ENCODE data around the gene SLC41A3.
"Not testable (repeated sequence)": the region's sequence is repeated elsewhere in the genome, so short reads cannot be mapped to it uniquely, and the experiment has no call there.

SLC41A3 gene

GRCh38 chr3:126080970-126081369, 3.0 kb downstream of the SLC41A3 start:
- no peak for DNase-seq

DNA sequence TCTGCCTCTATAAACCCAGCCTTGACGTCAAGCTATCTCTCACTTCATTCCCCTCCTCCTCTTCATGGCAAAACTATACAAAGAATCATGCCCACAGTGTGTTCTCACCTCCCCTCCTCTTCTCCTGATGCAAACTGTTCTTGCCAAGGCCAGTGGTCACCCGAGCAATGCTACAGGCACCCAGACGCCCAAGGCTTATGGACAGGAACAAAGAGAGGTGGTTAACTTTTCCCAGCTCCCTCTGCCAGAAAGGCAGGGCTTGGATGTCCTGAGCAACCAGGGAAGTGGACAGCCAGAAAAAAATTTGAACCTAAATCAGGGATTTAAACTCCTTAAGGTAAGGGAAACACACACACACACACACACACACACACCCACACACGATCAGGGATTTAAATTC, 5.1 kb downstream of the SLC41A3 start:
- DNase-seq: no peak

GRCh38 chr3:126077754-126078153, 6.2 kb downstream of the SLC41A3 start:
- no peak for DNase-seq

DNA sequence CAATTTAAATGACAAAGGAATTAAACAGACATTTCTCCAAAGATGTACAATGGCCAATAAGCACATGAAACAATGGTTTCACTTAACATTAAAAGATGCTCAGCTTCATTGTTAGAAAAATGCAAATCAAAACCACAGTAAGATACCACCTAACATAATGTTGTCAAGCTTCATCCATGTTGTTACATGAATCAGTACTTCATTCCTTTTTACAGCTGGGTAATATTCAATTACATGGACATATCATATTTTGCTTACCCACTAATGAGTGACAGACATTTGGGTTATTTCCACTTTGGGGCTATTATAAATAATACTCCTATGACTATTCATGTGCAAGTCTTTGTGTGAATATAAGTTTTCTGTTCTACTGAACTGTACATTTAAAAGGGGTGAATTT, 7.8 kb downstream of the SLC41A3 start:
- no peak for DNase-seq

- DNase-seq: no peak
Observed at GRCh38 chr3:126070146-126070545, 13.8 kb downstream of the SLC41A3 start.

DNA sequence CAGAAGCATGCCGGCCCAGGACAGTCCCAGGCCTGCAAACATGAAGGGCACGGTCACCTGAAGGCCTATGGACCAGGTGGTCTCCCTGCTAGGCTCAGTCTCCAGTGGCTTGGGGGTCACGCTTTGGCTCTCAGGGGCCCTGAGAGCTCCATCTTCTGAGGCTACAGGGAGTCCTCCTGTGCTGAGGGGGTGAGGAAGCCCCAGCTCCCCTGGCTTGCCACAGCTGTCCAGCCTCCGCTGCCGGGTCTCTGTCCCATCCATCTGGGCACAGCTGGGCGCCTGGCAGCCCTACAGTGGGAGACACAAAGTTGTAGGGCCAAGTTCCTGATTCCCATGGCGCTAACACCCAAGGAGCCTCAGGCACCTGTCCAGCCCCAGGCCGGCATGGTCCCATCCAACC, 16.0 kb downstream of the SLC41A3 start:
- DNase-seq: no peak

- DNase-seq: not testable (repeated sequence)
Observed at GRCh38 chr3:126066676-126067075, 17.2 kb downstream of the SLC41A3 start.

DNA sequence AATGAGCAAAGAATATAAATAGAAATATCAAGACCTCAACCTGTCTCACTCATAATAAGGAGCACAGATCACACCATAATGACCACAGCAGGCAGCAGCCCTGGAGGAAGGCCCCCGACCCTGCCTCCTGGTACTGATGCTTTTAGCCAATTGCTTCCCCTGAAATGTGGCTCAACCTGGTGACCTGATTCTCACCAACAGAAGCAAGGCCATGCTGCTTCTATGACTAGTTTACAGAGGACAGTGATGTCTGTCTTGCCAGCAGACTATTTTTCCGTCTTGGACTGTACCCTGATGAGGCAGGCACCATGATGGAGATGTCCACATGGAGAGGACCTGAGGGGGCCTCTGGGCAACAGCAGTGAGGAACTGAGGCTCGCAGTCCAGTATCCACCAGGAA, 18.0 kb downstream of the SLC41A3 start:
- no peak for DNase-seq

DNA sequence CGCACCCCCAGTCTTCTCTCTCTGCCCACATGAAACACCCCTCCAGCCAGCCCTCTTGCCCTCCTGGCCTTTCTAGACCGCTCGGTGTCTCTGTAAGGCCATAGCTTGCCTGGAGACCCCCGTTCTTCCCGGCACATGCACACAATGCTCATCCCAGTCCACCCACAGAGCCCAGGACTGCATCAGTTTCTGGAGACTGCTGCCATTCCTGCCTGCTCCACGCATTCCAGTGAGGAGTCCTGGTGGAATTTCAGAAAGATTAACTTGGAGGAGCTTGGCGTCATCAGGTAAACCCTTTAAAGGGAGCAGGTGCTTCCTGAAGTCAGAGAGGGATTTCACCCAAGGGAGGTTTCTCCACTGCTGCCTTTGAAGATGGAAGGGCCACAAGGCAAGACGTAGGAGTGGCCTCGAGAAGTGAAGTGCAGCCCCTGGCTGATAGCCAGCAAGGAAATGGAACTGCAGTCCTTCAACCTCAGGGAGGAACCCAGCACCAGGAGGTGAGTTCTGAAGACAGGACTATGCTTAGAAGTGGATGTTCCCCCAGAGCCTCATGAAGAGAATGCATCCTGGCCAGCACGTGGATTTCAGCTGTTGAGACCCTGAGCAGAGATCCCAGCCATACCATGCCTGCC, 19.2 kb downstream of the SLC41A3 start:
- DNase-seq: no peak

- DNase-seq: no peak
Observed at GRCh38 chr3:126063358-126063965, 20.5 kb downstream of the SLC41A3 start.

DNA sequence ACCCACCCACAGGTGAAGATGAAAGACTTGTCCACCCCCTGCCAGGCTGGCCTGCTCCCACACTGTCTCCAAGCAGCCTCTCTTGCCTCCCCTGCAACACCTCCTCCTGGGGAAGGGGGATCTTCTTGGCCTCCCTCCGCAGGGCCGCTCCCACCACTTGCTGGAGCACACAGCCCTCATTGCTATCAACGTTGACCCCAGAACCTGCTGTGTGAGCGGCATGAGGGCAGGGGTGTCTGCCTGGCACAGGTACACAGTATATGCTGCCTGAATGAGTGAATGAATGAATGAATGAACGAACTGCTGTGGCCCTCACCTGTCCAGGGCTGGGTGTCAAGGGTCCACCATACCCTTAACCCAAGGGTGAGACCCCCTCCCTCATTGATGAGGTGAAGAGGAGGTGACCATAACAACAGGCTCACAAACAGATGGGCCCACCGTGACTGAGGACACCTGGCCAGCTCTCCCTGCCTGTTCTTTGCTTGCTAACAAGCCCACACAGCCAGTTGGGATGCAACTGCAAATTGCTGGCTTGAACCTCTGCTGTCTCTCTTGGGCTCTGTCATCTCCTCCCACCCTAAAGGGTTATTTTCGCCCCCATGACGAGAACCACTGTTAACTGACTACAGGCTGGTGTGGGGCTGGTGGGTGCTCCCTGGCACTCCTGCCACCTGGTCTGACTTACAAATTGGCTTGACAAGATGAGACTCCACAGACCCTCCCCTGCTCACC, 22.5 kb downstream of the SLC41A3 start:
- no peak for DNase-seq

DNA sequence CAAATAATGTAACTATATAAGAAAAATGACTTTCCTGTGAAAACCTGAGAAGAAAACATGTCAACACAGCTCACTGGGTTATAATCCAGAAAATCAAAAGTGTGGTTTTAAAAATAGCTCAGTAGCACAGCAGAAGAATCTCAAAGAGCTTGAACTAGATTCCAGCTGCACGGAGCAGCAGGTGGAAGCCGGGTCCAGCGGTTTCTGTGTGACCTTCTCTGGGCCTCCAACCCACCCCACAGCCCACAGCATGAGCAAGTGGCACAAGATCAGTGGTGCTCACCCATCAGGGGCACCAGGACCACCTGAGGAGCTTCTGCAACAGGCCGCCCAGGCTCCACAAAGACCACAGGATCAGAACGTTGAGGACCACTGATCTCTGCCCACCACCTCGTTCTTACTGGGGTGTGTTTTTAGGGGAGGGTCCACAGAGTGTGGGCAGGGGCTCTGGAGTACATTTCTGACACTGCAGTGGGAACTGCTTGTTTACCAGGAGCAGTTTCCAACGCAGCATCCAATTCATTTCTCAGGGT, 23.2 kb downstream of the SLC41A3 start:
- DNase-seq: no peak

- DNase-seq: no peak
Observed at GRCh38 chr3:126058666-126059065, 25.3 kb downstream of the SLC41A3 start.

DNA sequence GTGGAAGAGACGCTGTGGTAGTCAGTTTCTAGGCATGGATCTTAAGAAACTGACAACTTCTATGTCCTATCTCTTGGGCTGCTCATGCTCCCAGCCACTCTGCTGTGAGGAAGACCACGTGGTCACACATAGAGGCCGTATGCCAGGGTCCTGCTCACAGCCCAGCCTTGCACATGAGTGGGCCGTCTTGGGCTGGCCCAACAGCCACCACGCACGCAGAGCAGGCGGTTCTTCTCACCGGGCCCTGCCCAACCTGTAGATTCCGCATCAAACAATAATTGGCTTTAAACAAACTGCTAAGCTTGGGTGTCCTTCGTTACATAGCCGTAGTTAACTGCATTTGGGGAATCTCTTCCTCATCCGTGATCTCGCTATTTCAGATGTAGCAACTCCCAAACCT, 26.0 kb downstream of the SLC41A3 start:
- no peak for DNase-seq

DNA sequence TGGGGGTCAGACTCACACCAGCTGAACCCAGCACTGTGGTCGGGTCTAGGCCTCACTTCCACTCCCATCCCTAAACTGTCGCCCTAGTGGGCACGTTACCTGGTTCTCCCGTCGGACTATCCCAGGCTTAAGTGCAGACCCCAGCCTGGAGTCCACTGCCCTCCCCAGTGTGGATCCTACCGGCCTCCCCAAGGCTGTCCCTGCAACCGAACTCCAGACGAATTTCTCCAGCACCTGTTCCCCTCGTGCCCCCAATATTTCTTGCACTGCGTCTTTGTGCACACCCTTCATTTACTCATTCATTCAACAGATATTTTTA, 26.5 kb downstream of the SLC41A3 start:
- DNase-seq: no peak

GRCh38 chr3:126056681-126057500, 27.0 kb downstream of the SLC41A3 start:
- DNase-seq: no peak

- no peak for DNase-seq
Observed at GRCh38 chr3:126056088-126056487, 27.8 kb downstream of the SLC41A3 start.

- no peak for DNase-seq
Observed at GRCh38 chr3:126054870-126055269, 29.1 kb downstream of the SLC41A3 start.

DNA sequence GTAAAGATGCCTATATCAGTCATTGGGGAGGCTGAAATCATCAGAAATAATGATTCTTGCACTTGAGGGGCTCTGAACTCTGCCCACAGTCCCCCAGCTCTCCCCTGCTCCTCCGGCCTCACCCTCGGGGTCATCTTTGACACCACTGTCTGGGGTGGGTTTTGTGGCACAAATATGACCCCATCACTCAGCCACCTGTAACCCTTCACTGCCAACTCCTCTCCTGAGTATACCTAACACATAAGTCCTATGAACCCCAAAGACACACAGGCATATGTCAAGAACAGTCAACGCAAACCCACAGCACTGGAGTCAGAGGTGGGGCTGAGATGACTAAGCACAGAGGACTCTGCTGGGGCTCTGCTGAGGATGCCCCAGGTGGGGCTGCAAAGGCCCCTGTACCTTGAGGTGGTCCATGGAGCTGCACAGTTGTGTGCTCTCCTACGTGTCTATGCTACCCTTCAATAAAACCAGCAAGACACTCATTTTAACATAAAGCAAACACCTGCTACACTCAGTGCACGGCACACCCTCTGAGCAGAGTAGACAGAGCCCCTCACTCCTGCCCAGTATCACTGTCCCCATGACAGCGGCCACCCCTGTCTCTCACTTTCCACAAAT, 29.9 kb downstream of the SLC41A3 start:
- DNase-seq: no peak

DNA sequence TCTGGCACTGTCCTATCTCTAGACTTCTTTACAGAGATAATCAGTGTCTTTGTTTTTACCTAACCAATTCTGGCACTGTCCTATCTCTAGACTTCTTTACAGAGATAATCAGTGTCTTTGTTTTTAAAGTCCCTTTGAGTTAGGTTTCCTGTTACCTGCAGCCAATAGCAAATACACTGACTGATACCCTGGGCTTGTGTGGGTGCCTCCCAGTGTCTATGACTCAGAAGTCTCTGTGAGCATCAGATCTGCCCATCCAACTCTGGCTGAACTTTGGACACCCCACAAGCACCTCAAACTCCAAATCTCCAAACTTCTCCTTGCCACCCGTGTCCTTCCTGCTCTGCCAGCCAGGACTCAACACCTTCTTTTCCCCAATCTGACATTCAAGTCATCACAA, 30.4 kb downstream of the SLC41A3 start:
- DNase-seq: no peak

GRCh38 chr3:126052196-126053058, 31.5 kb downstream of the SLC41A3 start:
- no peak for DNase-seq

DNA sequence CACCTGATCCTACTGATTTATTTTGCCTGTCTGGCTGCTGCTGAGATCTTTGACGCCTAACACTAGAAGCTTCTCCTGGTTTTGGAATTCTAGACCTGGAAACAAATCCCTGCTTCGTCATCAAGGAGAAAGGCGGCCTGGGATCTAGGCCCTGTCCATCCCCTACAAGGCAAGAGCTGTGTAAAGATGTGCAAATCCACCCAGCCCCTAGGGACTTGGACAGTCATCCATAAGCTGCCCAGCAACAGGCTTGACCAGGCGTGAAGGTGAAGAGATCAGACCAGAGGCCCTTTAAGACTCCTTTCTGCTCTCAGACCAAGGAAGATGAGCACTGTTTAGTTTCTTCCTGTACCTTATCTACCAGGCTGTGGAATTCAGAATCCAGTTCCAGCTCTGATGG, 32.2 kb downstream of the SLC41A3 start:
- no peak for DNase-seq
